HG03460 (cell line): ENCODE data around the gene NEK3.
"Not testable (repeated sequence)": the region's sequence is repeated elsewhere in the genome, so short reads cannot be mapped to it uniquely, and the experiment has no call there.

Experiments
- ATAC-seq: cut with Tn5 transposase; IDR thresholded peaks from one replicate; pipeline ENCODE4 v1.9.1; 2021; ENCODE audit not compliant: unreplicated experiment

The NEK3 gene

DNA sequence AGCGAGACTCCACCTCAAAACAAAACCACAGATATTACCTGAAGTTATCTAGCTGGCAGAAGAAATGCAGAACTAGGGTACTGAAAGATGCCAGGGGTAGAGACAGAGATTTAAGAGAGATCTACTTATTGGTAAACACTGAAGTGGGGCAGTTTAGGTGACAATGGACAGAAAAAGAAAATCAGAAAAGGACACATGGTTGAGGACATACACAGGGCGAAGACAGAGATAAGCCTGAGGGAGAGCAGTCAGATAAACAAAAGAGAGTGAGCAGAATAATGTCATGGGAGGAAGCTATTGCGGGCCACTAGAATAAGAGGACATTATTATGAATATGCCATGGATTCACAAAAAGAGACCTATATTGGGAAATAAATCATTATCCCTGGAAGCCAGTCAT is 33.9 kb downstream of the NEK3 start:
- no peak for ATAC-seq

DNA sequence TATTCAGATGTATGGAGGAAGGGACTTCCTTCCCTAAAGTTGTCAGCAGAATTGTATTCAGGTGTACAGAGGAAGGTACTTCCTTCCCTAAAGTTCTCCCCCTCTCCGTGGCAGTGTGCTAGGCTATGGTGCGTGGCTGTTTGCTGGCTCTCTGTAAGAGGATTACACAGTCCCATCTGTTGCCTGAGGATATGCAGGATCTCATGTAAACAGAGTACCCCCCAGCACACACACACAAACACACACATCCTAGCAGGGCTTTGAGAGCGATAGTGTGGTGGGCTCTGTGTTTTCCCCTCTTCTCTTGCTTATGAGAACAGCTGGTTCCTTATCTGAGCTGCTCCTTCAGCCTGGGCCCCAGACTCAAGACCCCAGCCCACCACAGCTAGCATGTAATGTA is 40.8 kb downstream of the NEK3 start:
- ATAC-seq = no peak

DNA sequence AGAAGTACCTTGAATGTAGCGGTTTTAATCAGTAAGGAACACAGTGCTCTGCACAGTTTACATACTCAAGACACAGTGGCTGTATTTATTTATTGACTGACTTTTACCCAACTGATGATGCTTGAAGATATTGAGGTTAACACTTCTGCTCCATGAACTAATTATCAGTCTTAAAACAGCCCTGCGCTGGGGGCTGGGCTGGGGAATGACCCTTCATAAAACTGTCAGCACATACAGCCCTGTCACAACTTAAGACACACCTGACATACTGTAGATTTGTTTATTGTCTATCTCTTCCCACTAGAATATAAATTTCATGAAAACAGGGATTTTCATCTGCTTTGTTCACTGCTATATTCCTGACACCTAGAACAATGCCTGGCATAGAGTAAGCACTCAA is 41.3 kb downstream of the NEK3 start:
- ATAC-seq = no peak

DNA sequence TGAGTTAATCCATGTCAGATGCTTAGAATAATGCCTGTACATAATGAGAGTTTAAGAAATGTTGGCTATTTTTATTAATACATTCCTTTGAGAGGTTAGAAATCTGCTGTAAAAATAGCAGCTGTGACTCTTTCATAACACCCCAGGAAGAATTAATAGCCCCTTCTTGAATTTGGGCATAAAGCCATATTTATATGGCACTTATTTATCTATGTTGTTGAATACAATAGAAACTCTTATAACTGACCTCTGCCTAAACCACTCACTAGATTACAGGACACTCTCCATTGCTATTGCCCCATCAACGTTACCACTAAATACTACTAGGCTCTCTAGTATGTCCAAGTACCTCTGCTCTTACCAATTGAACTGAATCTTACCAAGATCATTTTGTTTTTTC is 46.8 kb downstream of the NEK3 start:
- no peak for ATAC-seq

DNA sequence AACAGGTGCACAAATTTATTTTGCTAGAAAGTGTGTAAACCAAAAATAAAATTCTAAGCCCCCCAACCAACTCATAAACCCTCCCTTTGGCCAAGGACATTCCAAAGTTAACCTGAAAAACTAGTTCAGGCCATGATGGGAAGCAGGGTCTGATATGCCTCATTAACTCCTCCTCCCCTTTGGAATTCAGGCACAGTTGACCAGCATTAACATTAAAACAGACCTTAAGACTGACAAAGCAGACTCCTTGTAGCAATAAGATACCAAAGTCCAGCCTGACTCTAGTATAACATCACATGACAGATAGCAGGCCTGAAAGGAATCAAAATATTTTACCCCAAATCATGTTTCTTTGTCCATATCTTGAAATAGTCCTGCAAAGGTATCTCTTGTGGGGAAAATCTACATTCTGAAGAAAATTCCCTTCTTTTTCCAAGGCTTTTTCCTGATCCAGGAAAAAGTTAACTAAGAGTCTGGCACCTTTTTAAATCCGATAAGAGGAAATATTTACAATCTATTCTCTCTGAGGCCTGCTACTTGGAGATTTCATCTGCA is 50.2 kb downstream of the NEK3 start:
- ATAC-seq = no peak

DNA sequence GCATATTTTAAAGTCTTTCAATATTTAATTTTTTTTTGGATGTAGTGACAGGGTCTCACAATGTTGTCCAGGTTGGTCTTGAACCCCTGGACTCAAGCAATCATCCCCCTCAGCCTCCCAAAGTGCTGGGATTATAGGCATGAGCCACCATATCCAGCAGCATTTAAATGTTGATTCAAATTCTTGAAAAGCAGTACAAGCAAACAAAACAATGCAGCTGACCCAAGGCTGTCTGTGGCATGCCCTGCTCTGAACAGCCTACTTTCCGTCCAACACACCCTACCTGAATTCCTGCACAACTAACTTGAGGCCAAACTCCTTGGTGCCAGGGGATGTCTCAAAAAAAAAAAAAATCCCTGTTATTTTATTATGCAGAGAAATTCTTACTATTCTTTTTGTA is 53.6 kb downstream of the NEK3 start:
- ATAC-seq = no peak

DNA sequence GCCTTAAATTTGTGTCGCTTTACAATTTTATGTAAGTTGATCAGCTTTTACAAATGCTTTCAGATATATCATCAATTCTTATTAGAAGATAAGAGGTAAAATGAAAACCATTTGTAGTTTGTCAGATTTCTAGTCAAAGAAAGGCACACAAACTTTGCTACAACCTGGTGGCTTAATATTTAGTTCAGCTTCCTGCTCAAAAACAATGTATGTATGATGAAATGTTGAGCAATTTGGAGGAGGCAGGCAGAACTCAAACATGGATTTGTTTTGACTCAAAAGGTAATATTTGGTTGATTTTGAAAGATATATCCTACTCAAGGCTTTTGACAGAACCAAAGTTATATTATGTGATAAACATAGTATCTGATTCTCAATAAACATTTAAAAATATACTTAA is 54.8 kb downstream of the NEK3 start:
- ATAC-seq = no peak

DNA sequence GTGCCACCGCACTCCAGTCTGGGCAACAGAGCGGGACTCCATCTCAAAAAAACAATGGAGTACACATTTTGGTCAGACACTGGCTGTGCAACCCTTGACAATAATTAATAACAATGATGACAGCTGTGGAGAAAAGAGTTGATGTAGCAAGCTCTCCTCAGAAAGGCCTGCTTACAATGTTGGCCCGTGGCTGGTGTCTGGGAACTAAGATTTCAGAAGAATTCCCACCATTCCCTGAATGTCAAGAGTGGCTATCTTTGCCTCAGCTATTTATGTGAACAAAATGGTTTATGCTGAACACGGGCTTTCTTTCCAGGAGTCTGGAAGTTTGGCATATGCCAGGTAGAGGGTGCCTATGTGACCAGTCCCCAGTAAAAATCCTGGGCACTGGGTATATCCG is 56.0 kb downstream of the NEK3 start:
- no peak for ATAC-seq

DNA sequence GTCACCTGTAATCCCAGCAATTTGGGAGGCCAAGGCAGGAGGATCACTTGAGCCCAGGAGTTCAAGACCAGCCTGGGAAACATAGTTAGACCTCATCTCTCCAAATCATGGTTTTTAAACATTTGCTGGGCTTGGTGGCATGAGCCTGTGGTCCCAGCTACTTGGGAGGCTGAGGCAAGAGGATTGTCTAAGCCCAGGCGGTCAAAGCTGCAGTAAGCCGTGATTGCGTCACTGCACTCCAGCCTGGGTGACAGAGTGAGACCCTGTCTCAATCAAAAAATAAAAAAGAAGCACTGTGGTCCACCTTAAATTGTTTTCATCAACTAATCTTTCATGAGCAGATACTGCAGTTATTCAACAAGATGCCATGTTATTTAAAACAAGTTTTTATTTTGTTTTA is 57.0 kb downstream of the NEK3 start:
- not testable (repeated sequence) for ATAC-seq

DNA sequence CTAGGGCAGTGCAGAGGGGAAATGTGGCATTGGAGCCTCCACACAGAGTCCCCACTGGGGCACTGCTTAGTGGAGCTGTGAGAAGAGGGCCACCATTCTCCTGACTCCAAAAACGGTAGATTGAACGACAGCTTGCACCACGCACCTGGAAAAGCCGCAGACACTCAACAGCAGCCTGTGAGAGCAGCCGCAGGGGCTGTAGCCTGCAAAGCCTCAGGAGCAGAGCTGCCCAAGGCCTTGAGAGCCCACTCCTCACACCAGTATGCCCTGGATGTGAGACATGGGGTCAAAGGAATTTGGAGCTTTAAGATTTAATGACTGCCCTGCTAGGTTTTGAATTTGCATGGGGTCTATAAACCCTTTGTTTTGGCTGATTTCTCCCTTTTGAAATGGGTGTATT is 62.2 kb downstream of the NEK3 start:
- ATAC-seq = no peak

DNA sequence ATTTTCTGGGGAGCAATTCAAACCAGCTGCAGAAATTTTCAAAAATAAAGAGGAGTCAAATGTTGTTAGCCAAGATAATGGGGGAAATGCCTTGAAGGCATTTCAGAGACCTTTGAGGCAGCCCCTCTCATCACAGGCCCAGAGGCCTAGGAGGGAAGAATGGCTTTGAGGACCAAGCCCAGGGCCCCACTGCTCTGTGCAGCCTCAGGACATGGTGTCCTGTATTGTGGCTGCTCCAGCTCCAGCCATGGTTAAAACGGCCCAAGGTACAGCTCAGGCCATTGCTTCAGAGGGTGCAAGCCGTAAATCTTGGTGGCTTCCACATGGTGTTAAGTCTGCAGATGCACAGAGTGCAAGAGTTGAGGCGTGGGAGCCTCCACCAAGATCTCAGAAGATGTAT is 62.6 kb downstream of the NEK3 start:
- no peak for ATAC-seq

DNA sequence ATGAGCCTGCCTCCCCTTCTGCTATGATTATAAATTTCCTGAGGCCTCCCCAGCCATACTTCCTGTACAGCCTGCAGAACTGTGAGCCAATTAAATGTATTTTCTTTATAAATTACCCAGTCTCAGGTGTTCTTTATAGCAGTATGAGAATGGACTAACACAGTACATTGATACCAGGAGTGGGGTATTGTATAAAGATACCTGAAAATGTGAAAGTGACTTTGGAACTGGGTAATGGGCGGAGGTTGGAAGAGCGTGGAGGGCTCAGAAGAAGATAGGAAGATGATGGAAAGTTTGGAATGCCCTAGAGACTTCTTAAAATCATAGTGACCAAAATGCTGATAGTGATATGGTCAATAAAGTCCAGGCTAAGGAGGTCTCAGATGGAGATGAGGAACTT is 63.3 kb downstream of the NEK3 start:
- no peak for ATAC-seq

DNA sequence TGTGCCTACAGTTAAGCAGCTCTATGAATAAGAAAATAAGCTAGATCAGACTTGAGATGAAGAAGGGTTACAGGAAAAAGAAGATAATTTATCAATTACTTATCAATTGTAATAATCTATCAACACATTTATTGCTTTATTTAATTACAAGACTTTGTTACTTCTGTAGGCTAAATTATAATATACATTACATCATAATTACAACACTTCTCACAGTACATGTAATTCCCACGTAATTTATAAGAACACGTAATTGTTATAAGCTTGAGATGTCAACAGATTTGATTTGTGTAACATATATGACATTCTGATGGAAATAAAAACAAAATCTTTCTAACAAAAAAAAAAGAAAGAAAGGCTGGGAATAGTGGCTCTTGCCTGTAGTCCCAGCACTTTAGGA is 67.3 kb downstream of the NEK3 start:
- ATAC-seq = no peak

DNA sequence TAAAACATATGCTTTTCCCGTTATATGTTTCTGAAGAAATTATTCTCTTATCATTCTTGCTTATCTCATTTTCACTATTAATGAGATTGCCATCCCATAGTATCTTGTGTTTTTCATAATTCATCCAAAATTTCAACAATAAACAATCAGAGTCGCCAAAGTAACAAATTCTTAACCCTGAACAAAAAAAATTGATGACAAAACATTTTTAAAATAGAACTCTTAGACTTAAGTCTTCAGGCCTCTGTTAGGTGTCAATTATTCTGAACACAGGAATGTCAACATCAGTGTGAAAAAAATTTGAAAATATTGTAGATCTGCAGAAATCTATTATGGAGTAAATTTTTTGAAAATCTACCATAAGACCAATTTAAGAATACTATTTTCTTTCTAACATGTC is 67.9 kb downstream of the NEK3 start:
- ATAC-seq = no peak

DNA sequence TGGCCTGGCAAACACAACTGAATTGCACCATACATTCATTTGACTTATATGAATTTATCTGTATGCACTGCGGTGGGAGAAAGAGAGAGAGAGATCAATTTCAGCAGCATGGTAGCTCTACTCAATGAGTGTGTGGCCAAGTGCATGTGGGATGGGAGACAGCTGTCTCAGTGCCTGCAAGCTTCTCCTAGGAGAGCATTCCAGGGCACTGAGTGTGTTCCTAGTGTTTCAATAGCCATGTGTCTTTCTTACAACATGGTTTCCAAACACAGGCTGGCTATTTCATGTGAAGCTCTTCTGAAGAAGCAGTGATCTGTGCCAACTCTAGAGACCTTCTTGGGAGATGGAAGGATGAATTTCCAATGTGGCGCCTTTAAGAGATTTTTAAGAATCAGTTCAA is 74.0 kb downstream of the NEK3 start:
- ATAC-seq = no peak

DNA sequence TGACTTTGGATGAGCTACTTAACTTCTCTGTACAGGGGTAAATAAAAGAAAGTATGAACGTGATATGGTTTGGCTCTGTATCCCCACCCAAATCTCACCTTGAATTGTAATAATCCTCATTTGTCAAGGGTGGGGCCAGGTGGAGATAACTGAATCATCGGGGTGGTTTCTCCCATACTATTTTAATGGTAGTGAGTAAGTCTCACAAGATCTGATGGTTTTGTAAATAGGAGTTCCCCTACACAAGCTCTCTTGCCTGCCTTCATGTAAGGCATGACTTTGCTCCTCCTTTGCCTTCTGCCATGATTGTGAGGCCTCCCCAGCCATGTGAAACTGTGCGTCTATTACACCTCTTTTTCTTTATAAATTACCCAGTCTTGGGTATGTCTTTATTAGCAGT is 74.4 kb downstream of the NEK3 start:
- not testable (repeated sequence) for ATAC-seq
